Measurements from ENCODE around the gene LIPT2.

LIPT2 gene

DNA sequence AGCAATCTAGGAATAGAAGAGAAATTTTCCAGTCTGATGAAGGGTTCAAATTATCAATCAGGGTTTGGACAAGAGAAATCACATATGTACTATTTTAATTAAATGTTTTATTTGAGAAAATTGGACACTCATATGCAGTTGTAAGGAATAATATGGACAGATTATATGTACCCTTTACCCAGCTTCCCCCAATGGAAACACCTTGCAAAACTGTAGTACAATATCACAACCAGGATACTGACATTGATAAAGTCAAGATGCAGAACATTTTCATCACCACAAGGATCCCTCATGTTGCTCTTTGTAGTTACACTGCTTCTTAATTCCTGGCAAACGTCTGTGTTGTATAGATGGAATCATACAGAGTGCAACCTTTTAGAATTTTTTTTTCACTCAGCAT, 1.4 kb upstream of the LIPT2 start:
- DNase-seq: no peak

DNA sequence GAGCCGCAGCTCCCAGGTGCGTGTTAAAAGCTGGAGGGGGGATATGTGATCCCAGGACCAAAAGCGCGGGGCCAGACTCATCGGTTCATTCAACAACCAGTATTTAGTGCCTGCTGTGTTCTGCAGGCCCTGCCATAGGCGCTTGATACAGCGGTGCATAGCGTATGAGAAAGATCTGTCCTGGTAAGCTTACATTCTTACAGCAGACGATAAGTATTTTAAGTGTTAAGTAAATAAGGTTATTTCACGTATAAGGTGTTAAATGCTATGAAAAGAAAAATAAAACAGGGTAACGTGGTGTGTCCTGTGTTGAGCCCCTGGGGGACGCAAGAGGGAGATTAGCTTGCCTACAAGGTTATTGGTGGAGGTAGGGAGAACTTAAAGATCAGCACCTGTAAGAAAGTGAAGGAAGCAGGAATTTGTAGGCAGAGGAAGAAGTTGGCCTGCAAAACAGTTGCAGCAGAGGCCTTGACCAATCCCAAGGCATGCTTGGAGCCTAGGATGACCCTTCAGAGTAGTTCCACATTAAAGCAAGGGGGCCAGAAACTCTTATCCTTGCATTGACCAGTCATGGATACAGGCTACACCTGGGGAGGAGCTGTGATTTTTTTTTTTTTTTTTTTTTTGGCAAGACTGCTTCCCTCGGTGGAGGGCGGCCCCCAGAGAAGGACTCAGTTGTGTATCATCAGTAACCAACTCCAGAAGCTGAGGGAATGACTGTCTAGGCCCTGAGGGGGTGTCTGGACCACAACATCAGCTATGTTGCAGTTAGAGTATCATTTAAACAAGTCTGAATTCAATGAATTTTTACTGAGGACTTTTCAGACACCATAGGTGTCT, 487 bp upstream of the LIPT2 start:
- DNase-seq: no peak

DNA sequence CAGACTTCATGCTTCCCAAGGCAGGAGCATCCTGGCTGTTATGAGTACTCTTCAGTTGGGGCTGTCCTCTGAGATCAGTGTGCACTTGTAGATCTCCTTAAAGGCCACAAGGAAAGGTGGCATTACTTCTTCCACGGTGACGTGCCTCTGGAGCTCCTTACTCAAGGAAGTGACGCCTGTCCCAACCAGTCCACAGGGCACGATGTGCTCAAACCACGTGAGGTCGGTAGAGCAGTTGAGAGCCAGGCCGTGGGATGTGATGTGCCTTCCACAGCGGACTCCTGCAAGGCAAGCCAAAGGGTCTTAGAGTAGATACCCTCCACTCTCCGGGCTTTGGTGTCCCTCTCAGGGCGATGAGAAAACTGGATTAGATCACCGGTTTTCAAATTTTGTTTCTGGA, 1.4 kb downstream of the LIPT2 start:
- DNase-seq: no peak

DNA sequence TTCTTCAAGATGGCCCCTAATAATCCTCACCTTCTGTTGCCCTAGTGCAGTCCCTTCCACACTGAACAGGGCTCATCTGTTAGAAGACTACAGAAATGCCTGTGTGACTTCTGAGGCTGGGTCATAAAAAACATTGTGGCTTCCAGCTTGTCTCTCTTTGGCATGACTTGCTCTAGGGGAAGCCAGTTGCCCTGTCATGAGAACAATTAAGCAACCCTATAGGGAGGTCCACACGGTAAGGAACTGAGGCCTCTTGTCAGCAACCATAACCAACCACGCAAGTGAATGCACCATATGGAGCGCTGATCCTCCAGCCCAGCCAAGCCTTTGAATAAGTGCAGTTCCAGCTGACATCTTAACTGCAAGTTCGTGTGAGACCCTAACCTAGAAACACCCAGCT, 2.6 kb downstream of the LIPT2 start:
- DNase-seq: no peak

DNA sequence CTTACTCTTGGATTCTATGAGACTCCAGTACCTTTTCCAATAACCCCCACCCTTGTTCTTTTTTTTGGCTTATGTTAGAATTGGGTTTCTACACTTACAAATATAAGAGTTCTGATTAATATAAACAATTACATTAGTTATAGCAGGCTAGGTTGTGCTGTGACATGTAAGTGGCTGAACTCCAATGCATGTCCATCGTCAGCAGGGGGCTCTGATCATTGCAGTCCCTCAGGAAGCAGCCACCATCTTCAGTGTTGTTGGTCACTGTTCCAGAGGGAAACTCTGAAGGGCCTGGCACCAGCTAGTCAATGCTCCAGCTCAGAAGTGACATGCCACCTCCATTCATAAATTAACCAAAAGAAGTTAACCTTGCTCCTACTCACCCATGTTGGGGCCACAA, 5.6 kb downstream of the LIPT2 start:
- no peak for DNase-seq

DNA sequence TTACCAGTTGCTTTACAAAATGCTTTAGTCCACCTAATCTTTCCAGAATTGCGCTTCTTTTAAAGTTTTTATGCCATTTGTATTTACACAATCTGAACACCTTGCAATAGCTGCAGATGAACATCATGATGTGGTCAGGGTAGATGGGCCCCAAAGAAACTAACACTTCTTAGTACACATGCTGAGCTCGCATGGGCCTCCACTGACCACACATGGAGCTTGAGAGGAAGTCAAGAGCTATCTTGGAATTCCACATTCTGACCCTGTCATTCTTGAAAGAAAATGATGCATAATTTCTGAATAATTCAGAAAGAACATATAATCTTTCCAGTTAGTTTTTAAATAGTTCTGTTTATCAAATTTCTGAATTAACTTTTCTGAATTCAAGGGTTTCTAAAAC, 7.7 kb downstream of the LIPT2 start:
- no peak for DNase-seq

DNA sequence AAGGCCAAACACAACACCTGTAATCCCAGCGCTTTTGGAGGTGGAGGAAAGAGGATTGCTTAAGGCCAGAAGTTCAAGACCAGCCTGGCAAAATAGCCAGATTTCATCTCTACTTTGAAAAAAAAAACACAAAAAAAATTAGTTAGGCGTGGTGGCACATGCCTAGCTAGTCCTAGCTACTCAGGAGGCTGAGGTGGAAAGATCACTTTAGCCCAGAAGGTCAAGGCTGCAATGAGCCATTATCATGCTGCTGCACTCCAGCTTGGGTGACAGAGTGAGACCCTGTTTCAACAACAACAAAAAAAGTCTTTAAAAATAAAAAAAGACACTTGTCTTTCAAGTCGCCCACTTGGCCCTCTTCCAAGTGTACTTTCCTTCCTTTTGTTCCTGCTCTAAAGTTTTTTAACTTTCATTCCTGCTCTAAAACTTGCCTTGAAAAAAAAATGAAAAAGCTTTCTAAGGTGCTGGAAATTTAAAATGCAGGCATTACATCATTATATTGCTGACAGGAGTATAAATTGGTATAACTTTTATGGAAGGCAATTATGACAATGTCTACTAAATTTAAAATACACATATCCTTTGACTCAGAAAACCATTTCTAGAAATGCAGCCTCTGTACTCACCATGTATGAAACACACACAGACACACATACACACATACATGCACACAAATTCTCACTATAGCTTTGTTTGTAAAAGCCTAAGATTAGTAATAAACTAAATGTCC, 12.7 kb downstream of the LIPT2 start:
- DNase-seq: no peak

DNA sequence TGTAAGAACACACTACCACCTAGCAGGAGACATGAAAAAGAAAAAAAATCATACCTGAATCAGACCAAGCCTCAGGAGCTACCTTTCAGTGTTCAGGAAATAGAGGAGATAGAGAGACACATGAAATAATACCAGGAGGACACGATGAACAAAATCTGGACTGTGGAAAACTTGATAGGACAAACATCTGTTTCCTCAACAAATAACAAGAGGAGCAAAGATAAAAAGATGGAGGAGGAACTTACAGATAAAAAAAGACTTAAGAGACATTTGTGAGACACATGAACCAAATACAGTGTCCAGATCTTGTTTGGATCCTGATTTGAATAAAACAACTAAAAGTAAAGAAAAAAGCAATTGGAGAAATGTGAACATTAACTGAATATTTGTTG, 13.8 kb downstream of the LIPT2 start:
- DNase-seq: no peak

DNA sequence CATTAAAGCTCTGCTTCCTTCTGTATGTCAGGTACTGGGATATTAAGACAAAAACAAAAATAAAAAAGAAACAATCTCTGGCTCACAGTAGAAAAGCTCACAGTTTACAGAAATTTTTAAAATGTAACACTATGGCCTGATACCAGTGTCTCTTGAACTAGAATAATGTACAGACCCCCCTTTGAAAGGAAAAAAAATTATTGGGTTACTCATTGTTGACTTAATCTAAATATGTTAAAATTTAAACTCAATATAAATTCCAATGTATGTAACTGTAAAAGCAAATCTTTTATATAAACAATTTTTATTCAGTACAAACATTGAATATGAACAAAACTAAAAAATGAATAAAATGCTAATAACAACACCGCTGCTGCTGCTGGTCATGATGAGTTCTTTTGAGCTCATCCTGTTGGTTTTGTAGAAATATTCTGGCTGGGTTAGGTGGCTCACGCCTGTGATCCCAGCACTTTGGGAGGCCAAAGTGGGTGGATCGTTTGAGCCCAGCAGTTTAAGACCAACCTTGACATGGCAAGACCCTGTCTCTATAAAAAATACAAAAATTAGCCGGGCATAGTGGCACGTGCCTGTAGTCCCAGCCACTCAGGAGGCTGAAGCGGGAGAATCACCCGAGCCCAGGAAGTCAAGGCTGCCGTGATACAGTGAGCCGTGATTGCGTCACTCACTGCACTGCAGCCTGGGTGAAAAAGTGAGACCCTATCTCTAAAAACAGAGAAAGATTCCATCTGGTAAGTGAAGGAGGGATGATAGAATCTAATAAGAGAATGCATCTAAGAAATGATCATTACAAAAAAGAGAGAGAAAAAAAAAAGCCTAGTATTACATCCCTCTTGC, 14.4 kb downstream of the LIPT2 start:
- no peak for DNase-seq

DNA sequence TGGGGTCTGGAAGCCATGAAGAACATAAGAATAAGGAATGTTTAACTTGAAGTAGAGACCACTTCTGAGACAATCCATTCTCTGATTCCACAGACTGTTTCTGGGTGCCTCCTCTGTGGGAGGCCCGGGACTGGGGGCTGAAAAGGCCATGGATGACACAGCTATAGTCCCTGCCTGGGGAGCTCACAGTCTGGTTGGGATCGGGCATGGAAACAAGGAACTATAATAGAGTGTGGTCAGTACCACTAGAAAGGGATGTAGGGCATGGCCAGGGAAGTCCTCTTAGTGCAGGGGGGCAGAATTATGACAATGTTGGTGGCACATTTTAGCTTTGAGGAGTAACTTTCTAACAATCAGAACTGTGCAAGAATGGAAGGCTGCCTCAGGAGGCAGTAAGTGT, 17.0 kb downstream of the LIPT2 start:
- no peak for DNase-seq

DNA sequence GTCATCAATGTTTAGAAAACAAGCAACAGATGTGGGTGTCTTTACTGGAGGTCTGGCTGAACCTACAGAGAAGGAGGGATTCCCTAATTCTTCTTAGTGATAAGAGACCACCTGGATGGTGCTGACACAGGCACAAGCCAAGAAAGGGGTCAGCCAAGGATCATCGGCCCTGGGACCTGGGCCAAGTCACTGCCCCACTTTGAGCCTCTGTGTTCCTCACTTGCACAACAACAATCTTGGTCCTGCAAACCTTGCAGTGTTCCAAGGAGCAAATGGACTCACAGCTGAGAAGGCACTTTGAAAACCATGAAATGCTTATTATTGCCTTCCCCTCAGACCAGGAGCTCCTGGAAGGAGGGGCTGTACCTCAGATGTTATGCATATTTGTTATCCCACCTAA, 19.2 kb downstream of the LIPT2 start:
- DNase-seq: no peak

DNA sequence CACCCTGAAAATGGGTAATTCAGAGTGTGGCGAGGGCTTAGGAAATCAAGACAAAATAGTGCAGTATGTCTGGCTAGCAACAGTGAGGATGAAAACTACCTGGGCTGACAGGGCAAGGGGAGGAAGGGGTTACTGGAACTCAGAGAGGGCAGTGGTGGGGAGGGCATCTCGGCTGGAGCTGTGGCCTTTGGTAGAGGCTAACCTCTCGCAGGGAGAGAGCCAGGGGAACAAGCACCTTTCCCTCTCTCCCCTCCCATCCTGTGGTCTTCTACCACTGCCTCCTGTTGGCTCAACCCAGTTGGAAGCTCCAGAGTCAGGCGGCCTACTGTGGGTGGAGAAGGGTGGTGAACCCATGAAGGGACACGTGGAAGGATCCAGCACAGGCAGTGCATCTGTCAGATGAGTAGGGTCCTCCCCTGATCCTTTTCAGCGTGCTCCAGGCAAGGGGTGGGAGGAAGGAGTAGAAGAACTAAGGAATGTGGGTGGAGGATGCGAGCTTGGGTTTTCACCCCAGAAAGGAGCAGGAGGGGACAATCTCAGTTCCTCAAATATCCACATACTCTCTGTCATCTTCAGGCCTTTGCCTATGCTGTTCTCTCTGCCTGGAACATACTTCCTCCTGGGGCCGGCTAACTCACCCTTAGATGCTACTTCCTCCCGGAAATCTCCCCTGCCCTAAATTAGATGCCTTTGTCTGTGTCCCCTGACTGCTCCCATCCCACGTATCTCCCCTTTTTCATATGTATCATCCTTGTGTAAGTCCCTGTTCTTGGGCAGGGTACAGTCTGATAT, 19.9 kb downstream of the LIPT2 start:
- DNase-seq: no peak

DNA sequence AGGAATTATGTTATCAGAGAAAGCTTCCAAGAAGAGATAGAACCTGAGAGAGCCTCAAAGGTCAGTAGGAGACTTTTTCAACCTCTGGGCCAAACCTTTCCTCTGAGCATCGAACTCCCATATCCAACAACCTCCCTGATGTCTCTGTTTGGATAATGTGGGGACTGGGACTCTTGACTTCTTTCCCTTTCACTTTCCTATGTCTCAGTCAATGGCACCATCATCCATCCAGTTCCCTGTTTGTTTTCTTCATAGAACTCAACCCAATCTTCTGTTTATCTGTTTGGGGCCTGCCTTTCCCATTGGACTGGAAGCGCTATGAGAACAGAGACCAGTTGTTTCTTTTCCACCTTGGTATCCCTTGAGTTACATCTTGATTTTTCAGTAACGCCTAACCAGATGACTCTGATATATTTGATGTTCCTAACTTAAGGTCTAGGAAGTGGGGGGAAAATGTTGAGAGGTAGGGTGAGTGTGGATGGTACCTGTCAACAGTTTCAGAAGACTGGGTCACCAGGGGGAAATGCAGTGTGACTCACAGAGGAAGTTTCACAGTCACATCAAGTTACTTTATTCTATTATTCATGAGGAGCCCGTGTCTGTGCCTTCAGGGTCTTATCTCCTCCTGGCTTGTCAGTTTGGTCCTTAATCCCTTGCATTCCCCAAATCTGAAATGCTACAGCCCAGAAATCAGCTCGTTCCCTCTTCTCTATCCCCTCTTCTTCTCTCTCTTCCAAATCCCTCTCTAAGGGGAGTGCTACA, 21.7 kb downstream of the LIPT2 start:
- no peak for DNase-seq

DNA sequence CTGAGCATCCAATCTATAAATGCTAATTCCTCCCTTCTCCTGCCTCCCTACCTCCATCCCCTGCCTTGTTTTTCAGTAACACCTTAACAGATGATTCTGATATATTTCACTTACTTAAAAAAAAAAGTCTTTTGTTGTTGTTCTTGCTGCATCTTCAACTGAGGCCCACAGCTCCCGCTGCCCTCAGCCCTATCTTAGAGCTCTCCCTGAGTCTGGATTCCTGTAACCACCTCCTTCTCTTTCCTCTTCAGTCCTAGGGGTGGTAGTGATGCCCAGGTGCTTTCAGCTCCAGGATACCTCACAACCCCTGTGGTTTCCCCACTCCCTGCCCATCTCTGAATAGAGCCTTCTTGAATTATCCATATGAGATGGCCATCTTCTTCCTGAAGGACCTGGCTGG, 22.5 kb downstream of the LIPT2 start:
- no peak for DNase-seq

DNA sequence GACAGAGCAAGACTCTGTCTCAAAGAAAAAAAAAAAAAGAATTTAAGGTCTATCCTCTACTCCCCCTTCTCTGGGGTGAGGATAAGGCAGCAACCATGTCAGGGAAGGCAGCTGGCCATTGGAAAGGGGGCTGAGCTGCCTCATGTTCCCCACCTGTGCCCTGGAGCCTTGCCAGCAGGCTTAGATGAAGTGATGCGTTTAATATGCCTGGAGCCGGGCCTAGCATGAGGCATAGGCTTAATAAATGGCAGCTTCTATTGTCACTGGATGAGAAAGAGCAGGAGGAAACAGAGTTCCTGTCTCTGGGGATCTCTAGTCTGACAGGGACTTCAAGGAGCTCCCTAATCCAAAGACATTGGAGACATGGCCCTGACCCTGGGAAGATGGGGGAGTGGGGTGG, 23.0 kb downstream of the LIPT2 start:
- DNase-seq: peak; percentile 10

DNA sequence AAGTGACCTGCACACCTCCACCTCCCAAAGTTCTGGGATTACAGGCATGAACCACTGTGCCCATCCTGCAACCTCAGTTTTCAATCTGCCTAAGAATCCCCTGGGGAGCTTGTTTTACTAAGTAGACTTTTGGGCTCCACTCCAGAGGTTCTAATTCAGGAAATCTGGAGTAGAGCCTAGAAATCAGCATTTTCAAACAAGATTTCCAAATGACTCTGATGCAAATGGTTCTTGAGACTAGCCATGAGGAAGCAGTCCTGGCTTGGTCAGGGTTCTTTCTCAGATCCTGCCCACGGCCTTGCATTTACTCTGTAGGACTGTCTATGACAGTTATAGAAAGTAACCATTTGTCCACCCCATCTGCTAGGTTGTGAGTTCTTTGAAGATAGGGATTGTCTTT, 24.6 kb downstream of the LIPT2 start:
- no peak for DNase-seq

DNA sequence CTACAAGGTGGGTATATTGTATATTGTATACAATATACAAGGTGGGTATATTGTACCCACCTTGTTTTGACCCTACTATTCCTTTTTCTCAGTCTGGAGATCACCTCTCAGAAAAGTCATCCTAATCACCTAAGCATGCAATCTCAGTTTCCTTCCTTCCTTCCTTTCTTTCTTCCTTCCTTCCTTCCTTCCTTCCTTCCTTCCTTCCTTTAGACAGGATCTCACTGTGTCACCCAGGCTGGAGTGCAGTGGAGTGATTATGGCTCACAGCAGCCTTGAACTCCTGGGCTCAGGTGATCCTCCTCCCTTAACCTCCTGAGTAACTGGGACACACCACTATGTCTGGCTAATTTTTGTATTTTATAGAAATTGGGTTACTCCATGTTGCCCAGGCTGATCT, 25.0 kb downstream of the LIPT2 start:
- DNase-seq: no peak

DNA sequence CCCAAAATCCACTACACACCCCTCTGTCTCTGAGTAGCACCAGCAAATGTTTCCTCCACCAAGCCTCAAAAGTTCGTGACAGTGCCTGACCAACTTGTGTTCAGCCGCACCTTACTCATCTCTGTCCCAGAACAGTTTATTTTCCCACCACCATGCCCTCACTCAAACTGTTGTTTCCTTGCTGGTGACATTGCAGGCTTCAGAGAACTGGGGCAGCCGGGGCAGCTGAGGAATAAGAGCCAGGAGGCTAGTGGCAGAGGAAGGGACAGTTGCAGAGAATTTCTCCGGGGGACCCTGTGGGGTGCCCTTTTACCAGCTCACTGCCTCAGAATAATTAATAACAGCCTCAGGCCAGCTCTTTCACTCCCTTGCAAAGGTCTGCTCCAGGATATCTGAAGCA, 25.5 kb downstream of the LIPT2 start:
- no peak for DNase-seq

DNA sequence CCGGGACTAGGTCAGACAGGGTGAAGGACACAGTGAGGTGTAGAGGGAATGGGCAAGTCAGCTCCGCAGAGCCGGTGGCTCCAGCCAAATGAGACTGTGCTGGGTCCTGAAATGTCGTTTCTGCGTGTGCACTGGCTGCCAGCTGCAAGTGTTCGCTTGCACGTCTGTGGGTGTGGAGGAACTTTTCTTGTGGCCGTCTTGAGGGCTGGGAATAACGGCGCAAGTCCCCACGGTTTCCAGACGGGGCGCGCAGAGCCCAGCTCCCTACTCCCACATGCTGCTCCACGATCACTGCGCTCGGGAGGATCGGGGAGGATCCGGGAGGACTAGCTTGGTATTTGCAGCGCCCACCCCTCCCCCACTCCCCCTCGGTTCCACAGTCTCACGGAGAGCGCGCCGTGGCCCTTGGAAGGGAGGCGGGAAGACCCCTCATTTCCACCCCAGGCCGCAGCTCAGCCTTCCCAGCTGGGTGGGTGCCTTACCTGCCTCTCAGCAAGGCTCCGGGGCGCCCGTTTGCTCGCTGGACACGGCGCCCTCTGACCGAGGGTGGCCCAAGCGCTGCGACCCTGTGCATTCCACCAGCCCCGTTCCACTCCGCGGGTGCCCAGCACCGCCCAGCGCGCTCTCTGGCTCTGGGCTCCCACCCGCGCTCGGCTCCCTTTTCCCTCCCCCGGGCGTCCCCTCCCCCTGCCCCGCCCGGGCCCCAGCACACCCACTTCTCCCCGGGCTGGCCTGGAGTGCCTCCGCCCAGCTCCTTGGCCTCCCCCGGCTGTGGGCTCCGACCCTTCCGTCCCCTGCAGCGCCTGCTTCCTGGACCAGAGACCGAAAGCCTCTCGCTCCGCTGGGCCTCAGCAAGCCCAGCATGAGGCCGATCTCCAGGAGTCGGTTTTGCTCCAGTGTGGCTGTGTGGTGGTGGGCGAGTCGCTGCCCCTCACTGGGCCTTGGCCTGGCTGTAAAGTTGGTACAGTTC, 26.3 kb downstream of the LIPT2 start, which contains the start of gene KCNE3:
KCNE3 (minus strand) TSS at position 634 of the 970 bp plus-strand sequence. CDS start 9,986 bp downstream, outside the sequence.
- no peak for DNase-seq

DNA sequence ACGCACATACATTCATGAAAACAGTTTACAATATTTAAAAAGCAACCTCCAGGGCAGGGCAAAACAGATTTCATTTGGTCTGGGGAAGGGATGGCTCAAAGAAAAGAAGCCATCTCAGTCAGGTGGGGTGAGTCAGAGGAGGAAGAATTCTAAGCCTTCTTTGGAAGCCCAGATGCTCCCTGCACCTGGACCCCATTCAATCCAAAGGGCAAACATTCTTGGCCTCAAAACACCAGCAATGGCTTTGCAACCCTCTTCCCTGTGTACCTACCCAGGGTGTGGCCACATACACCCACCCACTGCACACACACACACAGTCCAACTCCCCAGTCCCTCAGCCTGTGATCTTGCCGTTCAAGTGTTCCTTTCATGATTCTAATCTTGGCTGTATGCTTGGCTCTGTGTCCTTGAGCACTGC, 28.2 kb downstream of the LIPT2 start:
- no peak for DNase-seq

DNA sequence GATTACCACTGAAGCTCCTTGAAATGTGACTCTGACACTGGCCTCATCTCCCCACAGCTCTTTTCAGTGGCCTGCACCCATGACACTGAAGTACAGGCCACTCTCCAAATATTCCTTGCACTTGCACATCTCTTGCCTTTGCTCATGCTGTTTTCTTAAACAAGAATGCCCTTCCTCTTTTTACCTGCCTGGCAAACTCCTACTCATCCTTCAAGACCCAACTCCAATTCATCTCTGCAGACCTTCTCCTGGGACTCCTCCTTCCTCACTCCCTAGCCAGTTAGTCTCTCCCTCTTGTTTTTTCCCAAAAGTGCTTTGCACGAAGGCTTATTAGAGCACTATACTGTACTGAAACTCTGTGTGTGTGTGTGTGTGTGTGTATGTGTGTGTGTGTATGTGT, 28.8 kb downstream of the LIPT2 start:
- DNase-seq: no peak
